Adipocyte (in vitro differentiated cells): ENCODE results near the gene SLC17A7.

Experiments used
- DNase-seq: peaks from one replicate; pipeline ENCODE4 v3.0.0-alpha.2; 2015; ENCODE audit warnings: low read depth
- H3K27me3 ChIP-seq: replicated peaks from 2 replicates; pipeline ENCODE4 v1.7.0; 2013; ENCODE audit warnings: mild to moderate bottlenecking, low read length, moderate library complexity; ENCODE audit not compliant: control insufficient read depth, insufficient read depth
- H3K36me3 ChIP-seq: 2 replicates; pipeline ENCODE4 v1.7.0; 2013; ENCODE audit warnings: low read length, mild to moderate bottlenecking, moderate library complexity; ENCODE audit not compliant: control insufficient read depth, insufficient read depth, severe bottlenecking
- H3K4me1 ChIP-seq: 2 replicates; pipeline ENCODE4 v1.7.0; 2013; ENCODE audit warnings: mild to moderate bottlenecking, low read length, moderate library complexity; ENCODE audit not compliant: control insufficient read depth, insufficient read depth
- H3K4me3 ChIP-seq: 2 replicates; pipeline ENCODE4 v1.7.0; 2013; ENCODE audit warnings: mild to moderate bottlenecking, low read length, moderate library complexity
- H3K9ac ChIP-seq: 2 replicates; pipeline ENCODE4 v1.7.0; 2013; ENCODE audit warnings: mild to moderate bottlenecking, low read length, moderate library complexity
- H3K9me3 ChIP-seq: 2 replicates; pipeline ENCODE4 v1.7.0; 2013; ENCODE audit warnings: mild to moderate bottlenecking, low read length, moderate library complexity; ENCODE audit not compliant: control insufficient read depth

SLC17A7 gene

DNA sequence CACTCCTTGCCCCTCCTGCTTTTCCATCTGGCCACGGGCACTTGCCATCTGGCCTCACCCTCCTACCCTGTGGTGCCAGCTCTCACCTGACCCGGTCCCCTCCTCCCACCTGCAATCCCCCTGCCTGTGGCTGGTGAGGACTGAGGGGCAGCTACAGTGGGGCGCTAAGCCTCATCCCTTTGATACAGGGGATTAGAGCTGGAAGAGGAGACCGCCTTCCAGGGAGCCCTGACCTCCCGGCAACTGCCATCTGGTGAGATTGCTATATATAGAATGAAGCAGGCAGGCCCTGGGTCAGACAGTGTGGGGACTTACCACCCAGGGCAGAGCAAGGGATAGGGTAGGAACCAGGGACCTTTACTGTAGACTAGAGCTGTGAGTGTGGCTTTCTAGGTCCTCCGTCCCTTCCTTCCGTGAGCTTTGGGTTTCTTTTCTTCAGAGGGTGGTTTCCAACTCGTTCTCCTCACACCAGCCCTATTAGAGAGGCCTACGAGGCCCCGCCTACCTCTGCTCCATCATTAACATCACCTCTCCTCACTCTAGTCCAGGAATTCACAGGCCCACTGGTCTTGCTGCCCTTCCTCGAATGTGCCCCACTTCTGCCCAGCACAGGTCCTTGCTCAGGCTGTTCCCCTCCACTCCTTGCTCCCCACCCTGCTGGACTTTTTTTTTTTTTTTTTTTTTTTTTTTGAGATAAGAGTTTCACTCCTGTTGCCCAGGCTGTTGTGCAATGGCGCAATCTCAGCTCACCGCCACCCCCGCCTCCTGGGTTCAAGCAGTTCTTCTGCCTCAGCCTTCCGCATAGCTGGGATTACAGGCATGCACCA, 45.5 kb downstream of the SLC17A7 start:
- Histone ChIP-seq H3K36me3 (no peaks in the 10 kb centered on the region), H3K9ac (no peak overlapping the region), H3K9me3 (no peaks in the 10 kb centered on the region), H3K4me3 (no peak overlapping the region), H3K4me1 (no peaks in the 10 kb centered on the region), H3K27me3 (peaks cover 68% of the 10 kb centered on the region)
- no peak for DNase-seq

DNA sequence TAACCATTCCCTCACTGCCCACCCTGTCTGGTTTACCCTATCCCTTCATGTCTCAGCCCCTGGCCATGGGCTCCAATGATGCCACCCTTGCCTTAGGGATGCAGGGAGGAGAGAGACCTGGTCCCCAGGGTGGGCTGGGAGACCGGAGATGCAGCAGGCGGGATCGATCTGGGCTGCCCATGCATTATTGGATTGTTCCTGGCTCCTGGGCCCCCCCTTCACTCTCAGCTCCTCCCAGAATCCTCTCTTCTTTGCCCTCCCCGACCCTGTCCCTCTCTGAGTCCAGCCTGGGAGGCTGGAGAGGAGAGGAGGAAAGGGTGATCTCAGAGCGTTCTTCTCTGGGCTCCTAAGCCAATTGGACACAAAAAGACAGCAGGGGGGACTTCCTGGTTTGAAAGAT, 47.4 kb downstream of the SLC17A7 start:
- Histone ChIP-seq H3K4me1 (no peaks in the 10 kb centered on the region), H3K9ac (no peak overlapping the region), H3K4me3 (no peak overlapping the region), H3K27me3 (peaks cover 66% of the 10 kb centered on the region), H3K36me3 (no peaks in the 10 kb centered on the region), H3K9me3 (no peaks in the 10 kb centered on the region)
- DNase-seq: no peak

DNA sequence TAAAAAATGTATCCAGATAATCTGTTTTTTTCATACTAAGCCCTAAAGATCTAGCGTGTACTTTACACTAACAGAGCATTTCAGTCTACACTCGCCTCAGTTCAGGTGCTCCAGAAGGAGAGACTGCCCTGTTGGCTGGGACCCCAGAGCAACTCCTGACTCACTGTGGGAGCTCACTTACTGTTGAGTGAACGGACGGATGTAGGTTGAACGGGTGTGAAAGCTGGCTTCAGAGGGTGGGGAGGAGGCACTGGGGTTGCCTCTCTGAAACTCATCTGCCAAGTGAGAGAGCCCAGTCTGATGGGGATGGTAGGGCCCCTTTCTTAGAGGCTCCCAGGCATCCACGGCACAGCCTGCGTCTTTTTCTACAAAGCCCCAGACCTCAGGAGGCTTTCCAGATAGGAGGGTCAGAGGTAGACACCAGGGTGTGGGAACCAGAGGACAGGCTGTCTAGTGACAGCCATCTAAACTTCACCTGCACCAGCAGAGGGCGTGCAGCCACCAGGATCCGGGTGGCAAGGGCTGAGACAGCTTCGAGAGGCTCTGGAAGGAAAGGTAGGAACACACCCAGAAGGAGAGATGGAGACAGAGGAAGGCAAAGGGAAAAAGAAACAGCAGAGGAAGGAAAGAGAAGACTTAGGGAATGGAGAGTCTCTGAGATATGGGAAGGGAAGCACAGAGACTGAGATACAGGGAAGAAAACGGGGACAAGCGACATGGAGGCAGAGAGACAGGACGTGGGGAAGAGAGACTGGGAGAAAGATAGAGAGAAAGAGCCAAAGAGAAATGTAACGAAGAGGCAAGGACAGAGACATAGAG, 49.5 kb downstream of the SLC17A7 start:
- DNase-seq: peak; percentile 87
- Histone ChIP-seq H3K9me3 (no peaks in the 10 kb centered on the region), H3K4me3 (no peak overlapping the region), H3K27me3 (peaks cover 51% of the 10 kb centered on the region), H3K9ac (no peak overlapping the region), H3K4me1 (no peaks in the 10 kb centered on the region), H3K36me3 (no peaks in the 10 kb centered on the region)

DNA sequence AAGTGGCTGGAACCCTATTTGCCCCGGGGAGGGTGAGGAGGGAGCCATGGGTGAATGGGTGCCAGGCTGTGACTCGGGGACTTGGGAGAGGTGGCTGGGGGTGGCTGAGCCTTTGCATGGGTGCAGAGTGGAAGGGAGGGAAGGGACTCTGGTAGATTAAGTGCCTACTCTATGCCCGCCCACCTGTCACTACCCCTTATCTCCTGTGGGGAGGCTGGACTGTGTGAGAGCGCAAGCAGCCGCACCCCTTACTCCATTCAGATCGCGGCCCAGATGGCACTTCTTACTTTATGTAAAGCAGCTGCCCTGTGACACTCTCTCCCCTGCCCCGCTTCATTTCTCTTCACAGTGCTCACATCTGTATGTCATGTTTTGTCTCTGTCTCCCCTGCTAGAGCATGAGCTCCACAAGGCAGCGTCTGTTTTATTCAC, 50.4 kb downstream of the SLC17A7 start:
- Histone ChIP-seq H3K9ac (no peak overlapping the region), H3K27me3 (peaks cover 48% of the 10 kb centered on the region), H3K36me3 (no peaks in the 10 kb centered on the region), H3K4me3 (no peak overlapping the region), H3K4me1 (no peaks in the 10 kb centered on the region), H3K9me3 (no peaks in the 10 kb centered on the region)
- no peak for DNase-seq

DNA sequence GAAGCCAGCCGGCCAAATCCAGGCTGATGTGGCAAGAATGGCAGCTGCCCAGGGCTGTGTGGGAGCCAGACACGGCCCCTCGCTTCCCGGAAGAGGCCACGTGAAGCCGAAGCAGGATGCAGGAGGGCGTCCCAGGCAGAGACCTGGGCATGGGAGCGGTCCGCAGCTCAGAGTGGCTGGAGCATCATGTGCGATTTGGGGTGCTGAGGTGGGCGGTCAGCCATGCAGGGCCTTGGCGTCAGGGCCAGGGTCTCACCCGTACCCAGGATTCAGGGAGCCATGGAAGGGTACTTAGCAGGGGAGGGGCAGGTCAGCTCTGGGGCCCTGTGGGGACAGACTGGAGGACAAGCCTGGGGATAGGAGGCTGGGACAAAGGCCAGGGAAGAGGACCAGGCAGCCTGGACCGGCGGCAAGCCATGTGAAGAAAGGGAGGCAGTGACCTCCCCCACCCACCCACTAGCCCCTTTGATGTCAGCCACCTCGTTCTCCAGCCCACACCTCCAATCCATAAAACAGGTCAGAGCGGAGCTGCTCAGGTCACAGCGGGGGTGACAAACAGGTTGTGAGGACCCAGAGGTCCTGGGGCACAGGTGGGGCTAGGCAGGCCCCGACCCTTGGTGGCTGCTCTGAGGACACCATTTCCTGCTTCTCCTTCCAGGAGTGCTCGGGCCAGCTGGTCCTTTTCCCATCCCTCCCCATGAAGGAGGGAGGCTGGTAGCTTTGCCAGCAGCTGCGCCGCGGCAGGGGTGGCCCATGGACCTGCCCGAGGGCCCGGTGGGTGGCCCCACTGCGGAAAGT, 51.0 kb downstream of the SLC17A7 start:
- Histone ChIP-seq H3K9me3 (no peaks in the 10 kb centered on the region), H3K4me1 (no peaks in the 10 kb centered on the region), H3K36me3 (no peaks in the 10 kb centered on the region), H3K27me3 (peaks cover 44% of the 10 kb centered on the region), H3K9ac (no peak overlapping the region), H3K4me3 (no peak overlapping the region)
- no peak for DNase-seq

DNA sequence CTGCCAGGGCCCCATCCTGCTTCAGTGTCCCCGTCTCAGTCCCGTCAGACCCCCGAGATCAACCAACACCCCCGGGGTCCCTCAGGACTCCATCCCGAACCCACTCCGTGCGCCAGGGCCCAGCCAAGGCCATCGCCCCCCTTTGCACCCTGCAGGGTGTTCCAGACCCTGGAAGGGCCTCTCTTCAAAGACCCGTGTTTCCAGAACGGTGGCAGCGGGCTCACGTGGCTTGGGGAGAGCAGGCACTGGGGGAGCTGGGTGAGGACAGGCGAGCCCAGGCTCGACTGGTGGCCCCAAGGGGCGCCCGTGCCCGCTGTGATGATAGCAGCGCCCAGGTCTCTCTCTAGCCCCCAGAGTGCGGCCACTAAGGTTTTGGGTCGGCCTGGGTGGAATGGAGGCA, 51.9 kb downstream of the SLC17A7 start:
- H3K36me3 ChIP-seq: no peaks in the 10 kb centered on the region
- no peaks in the 10 kb centered on the region for H3K9me3 ChIP-seq
- no peaks in the 10 kb centered on the region for H3K4me1 ChIP-seq
- no peak overlapping the region for H3K4me3 ChIP-seq
- H3K9ac ChIP-seq: no peak overlapping the region
- peaks cover 35% of the 10 kb centered on the region for H3K27me3 ChIP-seq
- DNase-seq: no peak

DNA sequence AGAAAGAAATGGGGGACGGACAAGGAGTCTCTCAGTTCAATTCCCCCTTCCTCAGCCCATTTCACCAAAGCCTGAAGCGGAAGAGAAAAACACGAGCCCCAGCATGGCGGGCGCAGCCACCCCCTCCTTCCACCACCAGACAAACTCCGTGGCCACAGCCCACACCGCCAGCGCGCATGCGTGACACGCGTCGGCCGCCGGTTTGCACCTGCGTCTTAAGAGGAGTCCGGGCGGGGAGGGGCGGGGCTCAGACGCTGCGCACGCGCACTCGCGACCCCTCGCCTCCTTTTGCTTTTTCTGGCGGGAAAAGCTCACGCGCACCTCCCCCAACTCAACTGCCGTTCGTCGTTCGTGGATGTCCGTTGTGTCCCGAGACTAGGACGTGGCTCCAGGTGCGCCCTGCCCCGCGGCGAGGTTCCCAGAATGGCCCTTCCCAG, 53.4 kb downstream of the SLC17A7 start, which contains the start of gene KASH5:
Gene KASH5, plus strand, starts transcription at position 314 of the 437 bp plus-strand sequence. CDS start 2,635 bp downstream, outside the sequence.
- Histone ChIP-seq H3K4me1 (no peaks in the 10 kb centered on the region), H3K27me3 (peaks cover 22% of the 10 kb centered on the region), H3K9ac (no peak within 1 kb of the TSS), H3K4me3 (no peak within 1 kb of the TSS), H3K9me3 (peaks cover 9% of the 10 kb centered on the region), H3K36me3 (no peaks in the 10 kb centered on the region)
- no peak for DNase-seq

DNA sequence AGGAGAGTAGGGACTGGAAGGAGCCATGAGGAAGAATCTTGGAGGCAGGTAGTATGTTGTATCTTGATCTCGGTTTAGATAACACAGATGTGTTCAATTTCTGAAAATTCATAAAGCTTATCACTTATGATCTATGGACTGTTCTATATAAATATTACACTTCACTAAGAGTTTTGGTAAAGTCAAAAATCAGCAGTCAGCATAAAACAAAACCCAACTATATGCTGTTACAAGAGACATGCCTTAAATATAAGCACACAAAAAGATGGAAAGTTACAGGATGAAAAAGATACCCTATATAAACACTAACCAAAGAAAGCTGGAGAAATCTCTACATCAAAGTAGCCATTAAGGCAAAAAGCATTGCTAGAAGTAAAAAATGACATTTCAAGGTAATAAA, 57.7 kb downstream of the SLC17A7 start:
- no peaks in the 10 kb centered on the region for H3K36me3 ChIP-seq
- peaks cover 22% of the 10 kb centered on the region for H3K9me3 ChIP-seq
- no peak overlapping the region for H3K4me3 ChIP-seq
- no peaks in the 10 kb centered on the region for H3K4me1 ChIP-seq
- no peaks in the 10 kb centered on the region for H3K27me3 ChIP-seq
- no peak for DNase-seq
- no peak overlapping the region for H3K9ac ChIP-seq

DNA sequence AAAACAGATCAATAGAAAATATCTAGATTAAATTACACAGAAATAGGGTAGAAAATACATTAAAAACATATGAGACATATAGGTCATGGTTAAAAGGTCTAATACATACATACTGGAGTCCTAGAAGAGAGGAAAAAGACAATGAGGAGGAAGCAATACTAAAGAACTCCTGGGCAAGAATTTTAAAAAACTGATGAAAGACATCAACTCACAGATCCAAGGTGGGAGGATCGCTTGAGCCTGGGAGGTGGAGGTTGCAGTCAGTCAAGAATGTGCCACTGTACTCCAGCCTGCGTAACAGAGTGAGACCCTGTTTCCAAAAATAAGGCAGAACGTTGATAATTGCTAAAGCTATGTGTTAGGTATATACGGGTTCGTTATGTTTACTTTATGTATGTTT, 58.7 kb downstream of the SLC17A7 start:
- Histone ChIP-seq H3K4me1 (no peaks in the 10 kb centered on the region), H3K4me3 (no peak overlapping the region), H3K36me3 (no peaks in the 10 kb centered on the region), H3K27me3 (no peaks in the 10 kb centered on the region), H3K9me3 (peaks cover 22% of the 10 kb centered on the region), H3K9ac (no peak overlapping the region)
- DNase-seq: no peak

DNA sequence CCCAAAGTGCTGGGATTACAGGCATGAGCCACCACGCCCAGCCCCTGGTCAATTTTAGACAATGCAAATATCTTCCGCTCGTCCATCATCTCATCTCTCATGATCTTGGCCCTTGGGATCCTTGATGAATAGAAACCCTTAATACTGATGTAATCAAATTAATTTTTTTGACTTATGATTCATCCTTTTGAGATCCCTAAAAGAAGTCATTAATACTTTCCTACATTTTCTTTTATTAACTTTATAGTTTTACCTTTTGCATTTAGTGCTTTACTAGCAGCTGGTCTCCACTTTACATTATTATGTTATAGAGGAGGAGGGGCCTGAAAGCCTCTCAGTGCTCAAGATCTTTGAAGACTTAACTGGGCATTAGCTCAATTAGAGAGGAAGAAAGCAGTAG, 60.9 kb downstream of the SLC17A7 start:
- Histone ChIP-seq H3K9me3 (peaks cover 22% of the 10 kb centered on the region), H3K9ac (no peak overlapping the region), H3K27me3 (peaks cover 12% of the 10 kb centered on the region), H3K36me3 (no peaks in the 10 kb centered on the region), H3K4me1 (no peaks in the 10 kb centered on the region), H3K4me3 (no peak overlapping the region)
- no peak for DNase-seq
